GM21367 (cell line): ENCODE measurements around the gene PTPN11.
"Not testable (repeated sequence)": the region's sequence is repeated elsewhere in the genome, so short reads cannot be mapped to it uniquely, and the experiment has no call there.

Source experiments
- ATAC-seq: cut with Tn5 transposase; IDR thresholded peaks from one replicate; pipeline ENCODE4 v1.9.1; 2021; ENCODE audit not compliant: unreplicated experiment

PTPN11 gene

GRCh38 chr12:112418608-112419296 lies at the start of gene PTPN11:
Gene PTPN11, plus strand, starts transcription at chr12:112418947. Its CDS starts 165 bp downstream, at chr12:112419112.
- peak; percentile 62 for ATAC-seq

DNA sequence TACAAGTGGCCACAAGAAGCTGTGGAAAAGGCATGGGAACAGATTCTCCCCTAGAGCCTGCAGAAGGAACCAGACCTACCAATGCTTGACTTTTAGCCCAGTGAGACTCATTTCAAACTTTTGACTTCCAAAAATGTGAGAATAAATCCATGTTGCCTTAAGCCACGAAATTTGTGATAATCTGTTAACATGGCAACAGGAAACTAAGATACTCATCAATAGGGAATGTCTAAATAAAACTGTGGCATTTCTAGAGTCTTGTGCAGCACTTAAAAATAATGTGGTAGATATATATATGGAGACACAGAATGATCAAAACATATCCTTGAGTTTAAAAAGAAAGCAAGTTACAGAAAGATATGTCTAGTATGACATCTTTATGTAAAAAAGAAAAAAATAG lies 48.5 kb upstream of the PTPN11 start:
- no peak for ATAC-seq

DNA sequence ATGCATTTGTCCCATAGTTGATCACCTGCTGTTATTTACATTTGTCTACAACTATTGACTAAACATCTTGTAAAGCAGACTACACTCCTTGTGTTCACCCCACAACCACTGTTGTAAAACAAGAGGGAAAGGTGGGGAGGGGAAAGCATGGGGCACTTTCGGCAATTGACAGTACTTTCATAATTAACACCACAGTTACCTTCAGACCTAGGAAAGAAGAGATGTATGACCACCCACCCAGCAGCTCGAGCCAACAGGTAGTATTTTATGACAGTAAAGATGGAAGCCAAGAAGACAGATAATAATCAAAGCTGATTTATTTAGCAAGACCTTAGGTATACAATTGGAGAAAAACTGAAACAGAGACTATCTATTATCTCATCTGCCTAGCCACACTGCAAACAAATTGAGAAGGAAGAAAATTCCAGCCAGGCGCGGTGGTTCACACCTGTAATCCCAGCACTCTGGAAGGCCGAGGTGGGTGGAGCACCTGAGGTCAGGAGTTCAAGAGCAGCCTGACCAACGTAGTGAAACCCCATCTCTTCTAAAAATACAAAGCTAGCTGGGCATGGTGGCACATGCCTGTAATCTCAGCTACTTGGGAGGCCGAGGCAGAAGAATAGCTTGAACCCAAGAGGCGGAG lies 47.8 kb upstream of the PTPN11 start:
- no peak for ATAC-seq

- ATAC-seq = no peak
These were observed 44.5 kb upstream of the PTPN11 start for GRCh38 chr12:112374166-112374740.

DNA sequence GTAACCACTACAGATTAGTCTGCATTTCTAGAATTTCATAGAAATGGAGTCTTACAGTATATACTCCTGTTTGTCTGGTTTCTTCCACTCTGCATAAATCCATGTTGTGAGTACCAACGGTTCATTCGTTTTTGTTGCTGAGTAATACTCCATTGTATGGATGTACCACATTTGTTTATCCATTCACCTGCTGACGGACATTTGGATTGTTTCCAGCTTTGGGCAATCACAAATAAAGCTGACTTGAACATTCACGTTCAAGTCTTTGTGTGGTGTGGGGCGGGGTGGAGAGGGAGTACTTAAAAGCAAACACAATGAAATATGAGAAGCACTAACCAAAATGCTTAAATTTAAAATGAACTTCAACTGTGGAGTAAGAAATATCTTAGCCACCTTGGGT lies 43.6 kb upstream of the PTPN11 start:
- no peak for ATAC-seq

GRCh38 chr12:112380663-112381405 lies 37.9 kb upstream of the PTPN11 start:
- ATAC-seq = no peak

DNA sequence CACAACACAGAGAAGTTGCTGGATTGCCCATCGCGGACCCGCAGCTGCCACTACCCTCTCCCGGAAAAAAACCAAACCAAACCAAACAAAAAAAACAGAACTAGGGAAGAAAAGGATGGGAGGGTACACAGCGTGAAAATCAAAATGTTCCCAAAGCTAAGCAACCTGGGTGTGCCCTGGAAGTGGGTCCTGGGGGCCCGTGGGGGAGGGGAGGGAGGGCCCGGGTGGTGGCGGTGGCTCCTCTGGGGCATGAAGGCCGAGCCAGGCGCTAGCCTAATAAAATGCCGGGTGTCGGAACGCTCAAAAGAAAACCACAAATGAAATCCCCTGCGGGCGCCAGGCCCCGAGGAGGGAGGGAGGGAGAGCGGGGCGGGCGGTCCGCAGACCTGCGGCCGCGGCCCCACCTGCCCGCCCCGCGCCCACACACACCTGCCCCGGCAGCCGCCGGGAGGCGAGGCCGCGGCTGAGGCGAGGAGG lies 37.3 kb upstream of the PTPN11 start:
- peak; percentile 28 for ATAC-seq

DNA sequence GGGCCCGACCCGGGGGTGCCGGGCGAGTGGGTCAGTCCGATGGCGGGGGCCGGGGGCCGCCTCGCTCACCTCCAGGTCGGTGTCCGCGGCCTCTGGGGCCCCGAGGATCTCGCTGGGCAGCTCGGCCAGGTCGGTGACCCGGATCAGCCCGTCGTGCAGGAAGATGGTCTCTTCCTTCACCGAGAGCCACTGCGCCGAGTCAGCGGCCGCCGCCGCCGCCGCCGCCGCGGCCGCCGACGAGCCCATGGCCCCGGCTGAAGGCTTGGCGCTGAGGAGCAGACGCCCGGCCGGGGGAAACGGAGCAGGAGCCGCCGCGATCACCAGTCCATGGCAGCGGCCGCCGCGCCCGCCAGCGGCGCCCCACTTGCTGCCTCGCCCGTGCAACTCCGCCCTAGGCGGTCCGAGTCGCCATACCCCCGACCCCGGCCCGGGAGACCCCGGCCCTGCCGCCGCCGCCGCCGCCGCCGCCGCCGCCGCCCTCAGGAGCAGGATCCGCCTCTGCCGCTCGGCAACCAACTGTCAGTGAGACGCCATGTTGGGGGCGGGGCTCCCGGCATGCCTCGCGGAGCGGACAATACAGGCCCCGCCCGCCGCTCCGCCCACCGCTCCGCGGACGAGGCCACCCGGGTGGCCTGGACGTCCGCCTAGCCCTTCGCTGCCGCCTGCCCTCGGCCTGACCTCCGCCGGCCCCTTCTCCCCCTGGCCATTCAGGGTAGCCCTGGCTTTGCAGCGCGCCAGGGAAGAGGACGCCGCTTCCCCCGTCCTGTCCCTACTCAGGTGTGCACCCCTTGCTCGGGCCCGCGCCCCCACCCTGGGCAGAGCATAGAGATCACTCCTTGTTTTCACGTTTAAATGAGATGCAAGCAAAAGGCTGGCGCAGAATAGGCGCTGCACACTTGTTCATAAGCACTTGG lies 36.6 kb upstream of the PTPN11 start, which contains the start of gene HECTD4:
Gene HECTD4, minus strand, starts transcription at position 549 of the 914 bp plus-strand sequence. Its CDS starts 303 bp downstream, at position 246.
- peak; percentile 84 for ATAC-seq

GRCh38 chr12:112382866-112383265 lies 35.9 kb upstream of the PTPN11 start:
- ATAC-seq = no peak

- ATAC-seq = no peak
These were observed 32.0 kb upstream of the PTPN11 start for GRCh38 chr12:112386726-112387125.

DNA sequence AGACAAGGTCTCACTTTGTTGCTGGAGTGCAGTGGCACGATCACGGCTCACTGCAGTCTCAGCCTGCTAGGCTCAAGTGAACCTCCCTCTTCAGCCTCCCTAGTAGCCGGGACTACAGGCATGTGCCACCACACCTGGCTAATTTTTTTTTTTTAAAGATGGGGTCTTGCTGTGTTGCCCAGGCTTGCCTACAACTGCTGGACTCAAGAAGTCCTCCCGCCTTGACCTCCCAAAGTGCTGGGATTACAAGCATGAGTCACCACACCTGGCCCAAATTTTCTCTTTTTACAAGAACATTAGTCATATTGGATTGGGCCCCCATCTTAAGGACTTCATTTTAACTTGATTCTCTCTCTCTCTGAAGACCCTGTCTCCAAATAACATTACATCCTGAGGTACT lies 29.5 kb upstream of the PTPN11 start:
- no peak for ATAC-seq

DNA sequence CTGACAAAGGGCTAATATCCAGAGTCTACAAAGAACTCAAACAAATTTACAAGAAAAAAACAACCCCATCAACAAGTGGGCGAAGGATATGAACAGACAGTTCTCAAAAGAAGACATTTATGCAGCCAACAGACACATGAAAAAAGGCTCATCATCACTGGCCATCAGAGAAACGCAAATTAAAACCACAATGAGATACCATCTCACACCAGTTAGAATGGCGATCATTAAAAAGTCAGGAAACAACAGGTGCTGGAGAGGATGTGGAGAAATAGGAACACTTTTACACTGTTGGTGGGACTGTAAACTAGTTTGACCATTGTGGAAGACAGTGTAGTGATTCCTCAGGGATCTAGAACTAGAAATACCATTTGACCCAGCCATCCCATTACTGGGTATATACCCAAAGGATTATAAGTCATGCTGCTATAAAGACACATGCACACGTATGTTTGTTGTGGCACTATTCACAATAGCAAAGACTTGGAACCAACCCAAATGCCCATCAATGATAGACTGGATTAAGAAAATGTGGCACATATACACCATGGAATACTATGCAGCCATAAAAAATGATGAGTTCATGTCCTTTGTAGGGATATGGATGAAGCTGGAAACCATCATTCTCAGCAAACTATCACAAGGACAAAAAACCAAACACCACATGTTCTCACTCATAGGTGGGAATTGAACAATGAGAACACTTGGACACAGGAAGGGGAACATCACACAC lies 28.7 kb upstream of the PTPN11 start:
- not testable (repeated sequence) for ATAC-seq

GRCh38 chr12:112393328-112393727 lies 25.4 kb upstream of the PTPN11 start:
- no peak for ATAC-seq

DNA sequence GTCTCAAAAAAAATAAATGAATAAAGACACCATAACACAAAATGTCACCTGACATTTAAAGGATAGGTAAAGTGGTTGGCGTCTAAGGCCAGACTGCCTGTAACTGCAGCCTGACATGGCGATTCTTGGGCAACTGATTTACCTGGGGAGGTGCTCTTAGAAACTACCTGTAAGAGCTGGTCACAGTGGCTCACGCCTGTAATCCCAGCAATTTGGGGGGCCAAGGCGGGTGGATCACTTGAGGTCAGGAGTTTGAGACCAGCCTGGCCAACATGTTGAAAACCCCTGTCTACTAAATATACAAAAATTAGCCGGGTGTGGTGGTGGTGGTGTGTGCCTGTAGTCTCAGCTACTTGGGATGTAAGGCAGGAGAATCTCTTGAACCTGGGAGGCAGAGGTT lies 17.7 kb upstream of the PTPN11 start:
- ATAC-seq = no peak

- no peak for ATAC-seq
These were observed 16.7 kb upstream of the PTPN11 start for GRCh38 chr12:112401903-112402498.

DNA sequence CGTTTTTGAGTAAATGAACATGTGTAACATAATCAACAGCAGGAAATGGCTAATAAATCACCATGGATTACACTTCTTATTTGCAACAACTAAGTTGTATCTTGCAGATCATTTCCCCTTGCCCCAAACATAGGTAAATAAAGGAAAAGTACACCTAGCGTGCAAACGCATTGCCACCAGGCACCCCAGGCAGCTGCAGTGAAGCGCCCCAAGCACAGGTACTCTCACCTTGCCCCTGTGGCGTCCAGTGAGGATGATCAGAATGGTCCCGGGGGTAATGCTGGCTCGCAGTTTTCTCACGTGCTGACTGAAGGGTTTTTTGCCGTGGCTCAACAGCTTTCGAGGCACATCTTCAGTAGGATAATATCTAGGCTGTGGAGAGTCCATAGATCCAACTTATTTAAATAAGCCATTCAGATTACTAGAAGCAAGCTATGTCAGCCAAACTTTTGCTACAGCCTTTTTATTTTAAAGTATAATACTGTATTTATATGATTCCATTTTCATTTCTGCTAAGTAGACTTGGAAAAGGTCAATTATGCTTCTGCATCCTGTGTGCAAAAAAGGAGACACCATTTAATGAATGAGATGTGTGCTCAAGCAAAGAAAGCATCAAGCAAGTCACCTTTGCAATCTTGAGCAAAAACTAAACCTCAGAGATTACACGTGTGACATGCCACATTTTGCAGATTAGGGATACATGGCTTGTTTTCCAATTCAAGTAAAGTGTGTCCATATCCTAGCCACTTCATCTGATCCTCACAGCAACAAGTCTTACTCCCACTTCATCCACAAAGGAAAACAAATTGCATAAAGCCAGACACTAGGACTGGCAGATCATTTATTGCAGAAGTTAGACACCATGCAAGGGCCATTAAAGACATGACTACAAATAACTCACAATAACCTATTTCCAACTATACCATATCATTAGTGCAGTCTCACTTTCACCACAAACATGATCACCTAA lies 11.9 kb upstream of the PTPN11 start:
- no peak for ATAC-seq

GRCh38 chr12:112407683-112408082 lies 11.1 kb upstream of the PTPN11 start:
- not testable (repeated sequence) for ATAC-seq

GRCh38 chr12:112408621-112409020 lies 10.1 kb upstream of the PTPN11 start:
- ATAC-seq = no peak
